KG1 (cell line): ENCODE results near the gene CHRNA4.

Experiments
- DNase-seq: peaks from one replicate; lab custom pipeline; 2025; lab: John Stamatoyannopoulos, UW

The CHRNA4 gene

DNA sequence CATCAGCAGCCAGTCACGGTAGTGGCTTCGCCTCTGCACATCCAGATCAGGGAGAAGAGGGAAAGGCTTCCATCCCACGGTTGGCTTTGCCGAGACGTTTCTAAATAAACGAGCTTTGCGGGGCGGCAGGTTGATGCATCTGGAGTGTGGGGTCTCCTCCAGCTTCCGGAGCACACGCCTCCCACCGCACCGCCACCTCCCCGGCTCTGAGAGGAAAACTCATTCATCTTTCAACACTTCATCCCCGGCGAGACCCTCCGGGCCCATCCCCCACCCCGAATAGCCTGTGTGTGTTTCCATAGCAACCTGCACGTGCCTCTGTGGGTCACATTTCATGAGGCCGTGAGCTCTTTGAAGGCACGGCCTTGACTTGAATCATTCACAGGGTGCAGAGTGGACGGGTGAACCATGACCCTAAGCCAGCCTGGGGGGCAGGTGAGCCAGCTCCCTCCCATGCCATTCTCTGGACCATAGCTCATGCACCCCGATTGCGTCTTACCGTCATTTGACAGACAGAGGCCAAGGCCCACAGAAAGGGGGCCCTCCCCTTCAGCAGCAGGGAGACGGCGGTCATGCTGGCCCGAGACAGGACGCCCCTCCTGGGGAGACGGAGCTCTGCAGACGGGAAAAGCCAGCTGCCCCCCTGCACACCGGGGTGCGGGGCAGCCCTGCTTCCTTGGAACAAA, 16.2 kb upstream of the CHRNA4 start:
- no peak for DNase-seq

DNA sequence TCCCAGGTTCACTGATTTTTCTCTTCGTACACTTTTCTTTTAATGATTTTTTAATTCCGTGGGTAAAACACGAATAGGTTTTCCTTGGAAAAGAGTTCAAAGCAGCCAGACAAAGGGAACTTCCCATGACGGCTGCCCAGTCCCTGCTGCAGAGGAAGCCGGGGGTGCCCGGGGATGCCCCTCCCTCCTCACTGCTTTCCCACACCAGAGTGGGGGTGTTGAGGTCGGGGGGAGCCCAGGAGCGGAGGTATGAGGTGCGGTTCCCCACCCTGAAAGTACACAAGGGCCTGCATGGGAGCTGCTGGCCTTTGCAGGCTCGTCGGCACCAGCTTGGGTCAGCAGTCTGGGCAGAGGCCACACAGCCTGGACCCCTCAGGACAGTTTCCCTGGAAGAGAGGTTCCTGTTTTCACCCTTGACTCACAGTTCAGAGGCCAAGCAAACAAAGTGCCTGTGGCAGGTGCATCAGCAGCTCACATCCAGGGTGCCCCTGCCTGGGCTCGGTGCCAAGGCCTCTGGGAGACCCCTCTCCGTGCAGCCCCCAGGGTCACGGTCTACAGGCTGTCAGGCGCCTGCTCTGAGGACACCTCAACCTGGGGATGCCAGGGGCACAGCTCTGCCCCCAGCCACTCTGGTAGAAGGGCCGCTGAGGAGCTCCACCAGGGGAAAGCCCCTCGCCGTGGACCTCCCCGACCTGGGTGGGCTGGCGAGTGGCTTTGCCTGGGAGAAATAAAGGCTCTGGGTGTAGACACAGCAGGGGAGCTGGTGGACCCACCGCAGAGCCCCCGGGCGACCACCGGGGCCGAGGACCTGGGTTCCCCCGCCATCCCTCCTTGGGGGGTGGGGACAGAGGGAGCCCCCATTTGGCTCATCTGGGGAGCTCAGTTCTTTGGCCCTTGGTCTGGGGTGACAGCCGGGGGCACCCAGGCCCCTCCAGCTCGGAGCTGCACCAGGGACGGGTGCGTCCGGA, 15.4 kb upstream of the CHRNA4 start:
- no peak for DNase-seq

DNA sequence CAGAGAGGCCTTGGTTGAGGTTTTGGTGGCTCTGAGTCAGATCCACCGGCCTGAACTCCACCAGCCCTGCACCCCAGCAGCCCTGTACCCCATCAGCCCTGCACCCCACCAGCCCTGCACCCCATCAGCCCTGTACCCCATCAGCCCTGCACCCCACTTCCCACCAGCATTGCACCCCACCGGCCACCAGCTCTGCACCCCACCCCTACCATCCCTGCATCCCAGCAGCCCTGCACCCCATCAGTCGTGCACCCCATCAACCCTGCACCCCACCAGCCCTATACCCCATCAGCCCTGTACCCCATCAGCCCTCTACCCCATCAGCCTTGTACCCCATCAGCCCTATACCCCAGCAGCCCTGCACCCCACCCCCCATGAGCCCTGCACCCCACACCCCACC, 14.3 kb upstream of the CHRNA4 start:
- no peak for DNase-seq

DNA sequence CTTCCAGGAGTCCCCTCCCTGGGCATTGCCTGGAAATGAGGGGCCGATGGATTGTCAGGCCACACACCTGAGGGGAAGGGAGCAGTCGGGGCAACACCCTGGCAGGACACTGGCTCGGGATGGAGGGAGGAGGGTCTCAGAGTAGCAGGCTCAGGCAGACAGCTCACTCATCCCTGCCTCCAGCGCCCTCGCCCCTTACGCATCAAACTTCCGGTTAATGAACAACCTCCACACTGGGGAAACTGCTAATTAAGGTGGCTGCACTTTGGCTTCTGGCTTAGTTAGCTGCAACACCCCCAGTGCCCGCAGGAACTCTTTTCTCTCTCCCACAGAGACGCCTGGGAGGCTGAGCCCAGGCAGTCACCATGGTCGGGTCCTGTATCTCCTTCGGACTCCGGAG, 13.4 kb upstream of the CHRNA4 start:
- no peak for DNase-seq

DNA sequence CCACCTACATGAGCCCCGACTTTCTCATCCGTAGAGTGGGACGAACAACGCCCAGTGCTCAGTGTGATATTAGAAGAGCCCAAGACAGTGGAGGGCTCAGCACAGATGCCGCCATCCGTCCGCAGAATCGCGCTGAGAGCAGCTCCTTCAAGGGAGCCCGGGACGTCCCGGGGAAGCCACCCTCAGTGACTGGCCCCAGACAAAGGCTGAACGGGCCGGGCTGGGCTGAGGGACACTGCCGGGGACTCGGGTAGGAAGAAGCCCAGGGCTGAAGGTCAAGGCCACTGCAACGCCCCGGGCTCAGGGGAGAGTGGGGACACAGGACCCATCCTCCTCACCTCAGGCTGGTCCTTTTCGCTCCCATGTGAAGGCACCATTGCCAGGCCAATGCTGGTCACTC, 12.8 kb upstream of the CHRNA4 start:
- DNase-seq: no peak

DNA sequence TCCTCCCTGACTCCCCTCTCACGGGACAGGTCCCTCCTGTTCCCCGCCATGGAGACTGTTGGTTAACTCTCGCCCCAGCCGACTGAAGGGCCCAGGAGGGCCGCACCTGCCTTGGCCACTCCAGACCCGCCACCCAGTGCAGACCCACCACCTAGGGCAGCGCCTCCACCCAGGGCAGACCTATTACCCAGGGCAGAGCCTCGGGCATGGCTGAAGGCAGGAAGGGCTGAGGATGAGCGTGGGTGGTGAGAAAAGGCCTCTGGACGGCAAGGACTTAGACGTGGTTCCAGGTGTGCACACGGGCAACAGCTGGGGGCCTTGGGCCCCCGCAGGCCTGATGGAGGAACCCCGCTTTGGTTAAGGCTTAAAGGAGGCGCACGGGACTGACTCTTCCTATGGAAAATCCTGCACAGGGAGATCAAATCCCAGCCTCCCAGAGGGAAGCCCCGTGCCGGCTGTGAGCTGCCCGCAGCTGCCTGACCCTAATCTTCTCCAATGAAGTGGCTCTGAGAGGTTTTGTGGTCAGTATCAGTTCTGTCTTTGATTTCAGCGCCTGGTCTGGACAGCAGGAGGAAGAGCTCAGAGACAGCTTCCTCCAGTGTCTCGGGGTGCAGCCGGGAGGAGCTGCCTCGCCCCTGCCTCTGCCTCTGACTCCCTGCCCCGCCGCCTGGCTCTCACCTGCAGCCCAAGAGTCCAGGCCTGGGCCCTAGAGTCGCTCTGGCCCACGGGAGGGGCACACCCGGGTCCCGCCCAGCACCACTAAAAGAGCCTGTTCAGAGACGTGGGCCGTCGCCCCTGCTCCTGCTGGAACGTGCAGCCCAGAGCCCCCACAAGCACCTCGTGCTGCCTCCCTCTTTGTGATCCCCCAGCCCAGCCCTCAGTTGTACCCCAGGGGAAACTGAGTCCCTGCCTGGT, 12.1 kb upstream of the CHRNA4 start:
- DNase-seq: no peak

DNA sequence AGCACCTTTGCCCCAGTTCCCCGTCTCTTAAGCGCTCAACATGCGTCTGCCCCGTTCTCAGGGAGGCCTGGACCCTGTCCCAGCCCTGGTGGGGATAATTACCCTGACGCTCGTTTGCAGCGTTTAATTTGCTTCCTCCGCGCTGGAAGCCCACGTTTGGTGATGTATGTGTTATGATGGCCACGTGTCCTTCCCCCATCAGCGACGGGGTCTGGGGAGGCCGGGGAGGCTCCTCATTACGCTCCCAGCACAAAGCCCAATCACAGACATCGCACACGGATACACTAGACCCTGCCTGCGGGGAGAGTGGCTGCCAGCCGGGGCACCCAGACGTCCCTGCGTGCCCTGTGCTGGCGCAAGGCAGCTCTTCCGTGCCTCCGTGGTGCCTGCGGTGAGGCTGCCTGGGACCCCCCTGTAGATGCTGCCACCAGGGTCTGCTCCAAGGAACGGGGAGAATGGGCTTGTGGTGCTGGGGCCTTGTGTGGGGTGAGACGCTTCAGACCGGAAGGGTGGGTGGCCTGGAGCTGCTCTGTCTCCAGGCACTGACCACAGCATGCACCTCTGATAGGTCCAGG, 10.2 kb upstream of the CHRNA4 start:
- DNase-seq: no peak

DNA sequence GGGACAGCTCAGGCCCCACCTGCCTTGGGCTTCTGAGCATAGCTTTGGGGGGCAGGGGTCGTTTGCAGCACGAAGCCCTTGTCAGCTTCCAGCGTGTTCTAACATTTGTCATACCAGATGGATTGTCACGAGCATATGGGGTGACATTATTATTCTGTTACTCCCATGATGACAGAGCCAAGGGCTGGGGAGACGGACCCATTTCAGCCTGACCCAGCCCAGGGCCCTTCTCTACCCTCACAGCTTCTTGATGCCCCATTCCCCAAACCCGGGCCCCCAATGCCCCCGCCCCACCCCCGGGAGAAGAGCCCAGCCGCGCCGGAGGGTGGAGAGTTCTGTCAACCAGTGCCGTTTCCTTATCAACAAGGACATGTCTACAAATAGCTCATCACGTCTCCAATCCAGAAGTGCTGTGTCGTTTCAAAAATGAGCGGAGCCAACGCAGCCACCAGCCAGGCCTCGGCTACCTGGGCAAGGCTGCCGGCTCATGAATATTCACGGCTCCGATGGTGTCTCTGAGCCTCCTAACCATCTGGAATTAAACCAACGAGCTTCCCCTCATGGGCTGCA, 9.6 kb upstream of the CHRNA4 start:
- no peak for DNase-seq

DNA sequence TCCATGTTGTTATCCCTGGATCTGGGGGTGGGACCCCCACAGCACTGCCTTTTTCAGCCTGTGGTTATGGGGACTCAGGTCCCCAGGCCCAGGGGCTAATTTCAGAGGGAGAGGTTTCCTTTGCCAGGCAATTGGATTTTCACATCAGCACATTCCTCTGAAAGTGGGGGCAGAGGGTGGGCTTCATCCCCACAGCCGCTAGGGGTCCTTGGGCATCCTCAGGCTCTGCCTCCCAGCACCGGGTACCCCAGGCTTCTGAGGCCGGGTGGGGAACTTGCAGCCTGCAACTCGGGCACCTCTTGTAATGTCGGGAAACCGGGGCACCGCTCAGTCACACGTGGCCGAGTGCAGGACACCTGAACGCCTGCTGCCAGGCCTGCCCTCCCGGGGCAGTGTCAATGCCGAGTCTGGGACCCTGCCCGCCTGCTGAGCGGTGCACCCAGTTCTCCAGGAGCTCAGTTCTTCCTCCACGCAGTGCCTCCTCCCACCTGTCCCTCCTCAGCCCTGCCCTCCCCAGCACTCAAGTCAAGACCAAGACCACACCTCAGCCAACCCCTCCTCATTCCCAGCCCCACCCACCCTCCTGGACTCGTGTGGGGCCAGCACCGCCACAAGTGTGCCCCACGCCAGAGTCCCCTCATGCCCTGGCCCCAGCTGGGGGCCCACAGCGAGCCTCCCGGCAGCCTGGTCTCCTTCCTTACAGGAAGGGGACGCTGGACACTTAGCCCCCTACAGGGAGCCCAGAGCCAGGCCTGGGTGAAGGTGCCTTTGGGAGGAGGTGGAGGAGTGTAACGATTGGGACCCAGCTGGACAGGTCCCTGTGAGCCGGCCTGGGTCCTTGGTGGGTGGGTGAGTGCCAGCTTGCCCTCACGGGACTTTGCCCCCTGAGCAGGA, 8.8 kb upstream of the CHRNA4 start:
- DNase-seq: no peak

DNA sequence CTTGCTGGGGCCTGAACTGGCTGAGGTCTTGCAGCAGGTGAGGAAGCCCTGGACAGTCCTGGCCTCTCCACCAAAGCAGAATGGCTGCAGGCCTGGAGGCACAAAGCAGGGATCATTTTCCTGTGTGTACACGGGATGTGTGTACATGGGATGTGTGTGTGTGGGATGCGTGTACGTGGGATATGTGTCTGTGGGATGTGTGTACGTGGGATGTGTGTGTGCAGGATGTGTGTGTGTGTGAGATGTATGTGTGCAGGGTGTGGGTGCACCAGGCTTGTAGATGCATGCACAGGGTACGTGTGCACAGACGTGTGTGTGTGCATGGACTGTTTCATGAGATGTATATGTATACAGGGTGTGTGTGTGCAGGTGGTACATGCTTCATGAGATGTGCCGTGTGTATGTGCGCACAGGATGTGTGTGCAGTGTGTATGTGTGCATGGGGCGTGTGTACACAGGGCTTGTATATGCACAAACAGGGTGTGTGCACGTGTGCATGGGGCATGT, 7.9 kb upstream of the CHRNA4 start:
- DNase-seq: no peak

DNA sequence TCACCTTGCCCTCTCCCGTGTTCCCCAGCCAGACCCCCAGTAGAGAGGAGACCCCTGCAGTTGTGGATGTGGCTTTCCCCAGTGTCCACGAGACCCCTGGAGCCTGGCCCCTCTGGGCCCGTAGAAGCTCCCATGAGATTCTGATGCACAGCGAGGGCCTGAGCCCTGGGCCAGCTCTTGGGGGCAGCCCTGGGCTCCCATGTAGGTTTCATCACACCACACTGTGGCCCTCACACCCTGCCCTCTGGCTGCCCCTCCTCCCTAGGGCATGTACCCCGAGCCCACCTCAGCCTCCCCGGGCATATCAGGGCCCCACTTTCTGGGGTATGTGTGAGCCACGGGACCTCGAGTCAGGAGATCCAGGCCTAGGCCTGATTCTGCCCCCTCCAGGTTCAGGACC, 7.0 kb upstream of the CHRNA4 start:
- no peak for DNase-seq

DNA sequence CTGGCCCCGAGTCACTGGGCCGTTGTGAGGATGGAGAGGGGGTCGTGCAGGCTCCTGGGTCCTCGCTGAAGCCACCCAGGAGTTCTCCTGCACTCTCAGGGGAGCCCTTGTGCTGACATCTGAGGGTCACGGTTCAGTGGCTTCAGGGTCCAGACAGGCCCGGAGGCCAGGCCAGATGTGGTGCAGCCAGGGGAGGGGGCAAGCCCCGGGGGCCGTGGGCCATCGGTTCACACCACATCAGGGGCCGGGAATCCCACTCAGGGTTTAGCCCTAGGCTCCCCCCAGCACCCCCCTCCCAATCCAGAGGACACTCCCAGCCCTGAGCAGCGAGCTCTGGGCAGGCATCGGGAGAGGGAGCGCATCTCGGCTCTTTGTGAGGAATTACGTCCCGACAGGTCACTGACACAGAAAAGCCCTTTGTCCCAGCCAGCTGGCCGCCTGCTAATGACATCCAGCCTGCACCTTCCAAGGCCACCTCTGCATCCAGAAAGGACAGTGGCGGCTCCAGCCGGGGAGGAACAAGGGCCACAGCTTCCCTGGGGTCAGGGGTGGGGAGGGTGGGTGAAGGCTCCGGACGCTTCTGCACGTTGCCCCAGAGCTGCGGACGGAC, 6.4 kb upstream of the CHRNA4 start:
- no peak for DNase-seq

DNA sequence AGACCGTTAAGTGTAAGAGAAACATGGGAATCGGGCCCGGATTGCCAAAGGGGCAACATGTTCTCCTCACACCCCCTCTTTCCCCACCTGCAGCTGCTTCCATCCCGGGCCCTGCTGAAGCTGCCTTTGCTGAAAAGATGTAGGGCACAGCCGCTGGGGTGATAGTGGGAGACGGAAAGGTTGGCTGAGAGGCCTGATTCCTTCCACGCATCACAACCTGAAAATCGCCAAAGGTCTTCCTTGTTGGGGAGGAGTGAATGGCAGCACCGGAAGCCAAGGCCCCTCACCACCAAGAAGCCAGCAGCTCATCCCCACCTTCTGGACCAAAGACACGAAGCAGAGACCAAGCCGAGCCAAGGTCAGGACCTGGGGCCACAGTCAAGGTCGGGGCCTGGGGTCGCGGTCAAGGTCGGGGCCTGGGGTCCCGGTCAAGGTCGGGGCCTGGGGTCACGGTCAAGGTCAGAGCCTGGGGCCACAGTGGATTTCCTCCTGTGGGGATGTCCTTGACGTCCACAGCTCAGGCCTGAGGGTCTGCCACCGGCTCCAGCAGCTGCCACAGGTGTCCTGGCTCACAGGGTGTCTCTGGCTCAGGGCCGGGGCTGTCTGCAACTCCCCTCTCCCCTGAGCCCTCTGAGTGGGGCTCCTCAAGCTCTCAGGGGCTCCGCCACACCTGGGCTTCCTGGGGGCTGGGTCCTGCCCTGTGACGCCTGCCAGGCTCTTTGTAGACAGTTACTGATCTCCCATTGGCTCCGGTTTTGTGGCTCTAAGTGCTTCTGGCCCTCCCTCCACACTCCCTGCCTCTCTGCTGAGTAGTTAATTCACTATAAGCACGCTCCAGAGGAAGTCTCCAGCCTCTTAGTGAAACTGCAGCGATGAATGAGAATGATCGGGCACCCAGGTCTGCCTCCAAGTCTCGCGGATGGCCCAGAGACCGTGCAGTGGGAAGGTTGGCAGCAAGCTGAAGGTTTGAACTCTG, 5.5 kb upstream of the CHRNA4 start:
- no peak for DNase-seq

DNA sequence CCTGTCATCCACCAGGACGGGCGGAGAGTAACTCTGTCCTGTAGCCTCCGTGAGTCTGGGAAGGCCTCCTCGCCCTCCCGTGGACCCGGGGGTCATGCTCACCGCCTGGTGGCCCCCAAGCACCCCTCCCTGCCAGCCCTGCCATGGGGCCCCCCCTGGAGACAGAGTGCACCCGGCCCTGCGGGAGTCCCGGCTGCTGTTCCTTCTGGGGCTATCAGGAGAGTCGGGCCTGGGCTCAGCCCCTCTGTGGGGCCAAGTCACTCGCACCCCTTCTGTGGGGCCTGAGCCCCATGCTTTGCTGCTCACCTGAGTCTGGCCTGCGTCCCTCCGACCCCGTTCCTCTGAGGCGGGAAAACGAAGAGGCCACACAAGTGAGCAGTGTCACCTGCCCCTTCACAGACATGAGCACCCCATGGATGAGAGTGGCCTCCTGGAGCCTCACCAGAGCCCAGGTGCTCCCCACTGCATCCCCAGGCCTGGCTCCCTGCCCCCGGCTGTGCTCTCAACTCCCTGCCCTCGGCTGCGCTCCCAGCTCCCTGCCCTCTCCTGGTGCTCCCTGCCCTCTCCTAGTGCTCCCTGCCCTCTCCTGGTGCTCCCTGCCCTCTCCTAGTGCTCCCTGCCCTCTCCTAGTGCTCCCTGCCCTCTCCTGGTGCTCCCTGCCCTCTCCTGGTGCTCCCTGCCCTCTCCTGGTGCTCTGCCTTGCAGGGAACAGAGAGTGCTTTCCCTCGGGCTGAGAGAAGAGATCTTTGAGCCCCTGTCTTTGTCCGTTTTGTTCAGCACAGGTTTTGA, 4.6 kb upstream of the CHRNA4 start:
- no peak for DNase-seq

DNA sequence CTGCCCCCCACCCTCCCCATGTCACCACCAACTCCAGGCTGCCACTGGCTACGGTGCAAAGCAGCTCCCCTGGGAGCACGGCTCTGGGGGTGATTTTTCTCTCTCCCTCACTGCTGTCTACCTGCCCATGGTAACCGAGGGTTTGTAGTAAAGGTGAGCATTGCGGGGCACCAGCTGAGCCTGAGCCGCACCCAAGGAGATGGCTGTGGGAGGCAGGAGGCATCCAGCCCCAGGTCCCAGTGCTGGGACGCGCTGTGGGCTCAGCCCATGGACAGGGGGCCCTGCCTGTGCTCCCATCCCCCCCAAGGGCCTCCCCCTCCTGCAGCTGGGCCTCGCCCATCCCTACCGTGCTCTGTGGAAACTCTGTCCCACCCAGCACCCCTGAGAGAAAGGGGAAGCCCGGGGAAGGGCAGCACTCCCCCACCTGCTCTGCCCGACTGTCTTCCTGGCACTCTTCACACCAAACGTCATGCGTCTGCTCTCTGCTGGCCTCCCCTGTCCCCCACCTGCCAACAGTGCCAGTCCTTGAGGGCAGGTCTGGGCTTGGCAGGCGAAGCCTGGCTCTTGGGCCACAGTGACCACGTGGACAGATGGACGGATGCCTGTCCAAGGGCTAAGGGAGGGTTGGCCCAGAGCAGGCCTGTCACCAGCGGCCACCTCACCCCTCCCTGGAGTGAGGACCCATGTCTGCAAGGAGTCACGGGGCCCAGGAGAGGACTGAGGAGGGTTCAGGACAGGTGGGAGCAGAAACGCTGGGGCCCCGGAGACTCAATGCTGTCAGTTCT, 3.8 kb upstream of the CHRNA4 start:
- no peak for DNase-seq

DNA sequence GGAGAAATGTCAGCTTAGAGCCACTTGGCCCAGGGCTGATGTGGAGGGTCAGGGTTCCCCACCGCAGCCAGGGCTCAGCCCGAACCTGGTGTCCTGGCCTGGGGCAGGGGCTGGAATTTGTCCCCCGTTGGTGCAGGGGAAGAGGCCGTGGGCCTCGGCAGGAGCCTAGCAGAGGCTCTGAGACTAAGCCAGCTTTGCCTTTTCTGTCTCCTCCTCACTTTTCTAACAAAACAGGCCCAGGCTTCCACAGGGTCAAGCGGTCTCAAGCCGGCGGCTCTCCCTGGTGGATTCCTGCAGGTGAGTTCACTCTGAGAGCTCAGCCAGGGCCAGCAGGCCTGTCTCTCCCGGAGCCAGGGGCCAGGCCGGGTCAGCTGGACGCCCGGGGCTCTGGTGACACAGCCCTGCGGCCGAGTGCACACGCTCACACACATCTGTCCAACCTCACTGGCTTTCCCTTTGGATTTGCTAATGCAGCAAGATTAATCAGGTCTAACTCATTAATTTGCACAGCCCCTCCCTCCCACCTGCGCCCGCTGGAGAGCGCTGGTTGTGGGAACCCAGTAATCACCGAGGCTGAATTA, 2.9 kb upstream of the CHRNA4 start:
- no peak for DNase-seq
